ENCODE data around the gene CCDC102A.

The CCDC102A gene

DNA sequence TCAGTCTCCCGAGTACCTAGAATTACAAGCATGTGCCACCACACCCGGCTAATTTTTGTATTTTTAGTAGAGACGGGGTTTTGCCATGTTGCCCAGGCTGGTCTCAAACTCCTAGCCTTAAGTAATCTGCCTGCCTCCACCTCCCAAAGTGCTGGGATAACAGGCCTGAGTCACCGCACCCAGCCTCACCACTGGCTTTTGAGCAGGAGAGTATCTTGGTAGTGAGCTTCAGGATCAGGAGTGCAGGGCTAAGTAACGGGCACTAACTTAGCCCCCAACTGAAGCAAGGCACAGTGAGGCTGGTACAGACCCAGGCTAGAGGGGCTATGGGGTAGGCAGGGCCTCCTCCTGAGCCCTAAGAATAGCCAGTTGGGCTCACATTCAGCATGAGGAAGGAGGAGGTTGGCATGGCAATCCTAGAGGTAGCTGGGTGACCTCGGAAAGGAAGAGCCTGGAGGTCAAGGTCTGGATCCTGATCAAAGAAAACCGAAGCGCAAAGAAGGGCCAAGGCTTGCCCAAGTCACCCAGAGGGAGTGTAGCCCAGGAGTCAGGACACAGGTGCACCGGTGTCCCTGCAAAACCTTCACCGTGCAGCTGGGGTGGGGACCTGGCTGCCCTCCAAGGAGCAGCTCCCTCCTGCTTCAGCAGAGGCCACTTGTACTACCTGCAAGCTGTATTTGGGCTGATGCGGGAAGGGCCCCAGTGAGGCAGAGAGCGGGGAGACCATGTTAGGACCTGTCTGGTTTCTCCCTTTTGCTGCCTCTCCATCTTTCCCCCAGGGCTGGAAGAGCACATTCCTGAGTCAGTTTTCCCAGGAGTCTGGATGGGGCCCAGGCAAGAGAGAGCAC, 4.8 kb upstream of the CCDC102A start:
- Mint-ChIP-seq H3K36me3 (ENCODE audit: low read depth) (no peaks in the 10 kb centered on the region), H3K4me3 (no peak overlapping the region), H3K27ac (no peak overlapping the region), H3K4me1 (peaks cover 8% of the 10 kb centered on the region), H3K27me3 (ENCODE audit: low read depth) (peaks cover 5% of the 10 kb centered on the region), H3K9me3 (no peaks in the 10 kb centered on the region)
- no peak for TF ChIP-seq CTCF (IDR thresholded peaks at IDR 0.05; ENCODE audit: unreplicated experiment in 3 of 3)

DNA sequence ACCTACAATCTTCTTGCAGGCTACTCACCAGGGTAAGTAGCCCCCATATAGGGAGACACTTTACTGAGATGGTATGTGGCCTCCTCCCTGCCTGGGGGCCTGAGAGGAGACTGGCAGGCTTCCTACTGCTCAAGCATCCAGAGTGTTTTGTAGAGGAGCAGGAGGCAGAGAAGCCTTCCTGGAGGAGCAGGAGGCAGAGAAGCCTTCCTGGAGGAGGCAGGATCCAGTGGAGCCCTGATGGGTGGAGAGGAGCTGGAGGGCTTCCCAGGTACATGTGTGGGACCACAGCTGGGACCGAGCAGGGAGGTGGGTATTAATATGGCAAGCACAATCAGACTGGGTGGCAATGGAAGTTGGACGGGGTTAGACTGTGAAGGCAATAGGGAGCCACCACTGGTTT, 4.0 kb upstream of the CCDC102A start:
- Mint-ChIP-seq H3K4me3 (no peak overlapping the region), H3K36me3 (ENCODE audit: low read depth) (no peaks in the 10 kb centered on the region), H3K9me3 (no peaks in the 10 kb centered on the region), H3K27ac (no peak overlapping the region), H3K4me1 (peaks cover 8% of the 10 kb centered on the region), H3K27me3 (ENCODE audit: low read depth) (peaks cover 5% of the 10 kb centered on the region)
- TF ChIP-seq CTCF (IDR thresholded peaks at IDR 0.05; ENCODE audit: unreplicated experiment in 3 of 3) = no peak

DNA sequence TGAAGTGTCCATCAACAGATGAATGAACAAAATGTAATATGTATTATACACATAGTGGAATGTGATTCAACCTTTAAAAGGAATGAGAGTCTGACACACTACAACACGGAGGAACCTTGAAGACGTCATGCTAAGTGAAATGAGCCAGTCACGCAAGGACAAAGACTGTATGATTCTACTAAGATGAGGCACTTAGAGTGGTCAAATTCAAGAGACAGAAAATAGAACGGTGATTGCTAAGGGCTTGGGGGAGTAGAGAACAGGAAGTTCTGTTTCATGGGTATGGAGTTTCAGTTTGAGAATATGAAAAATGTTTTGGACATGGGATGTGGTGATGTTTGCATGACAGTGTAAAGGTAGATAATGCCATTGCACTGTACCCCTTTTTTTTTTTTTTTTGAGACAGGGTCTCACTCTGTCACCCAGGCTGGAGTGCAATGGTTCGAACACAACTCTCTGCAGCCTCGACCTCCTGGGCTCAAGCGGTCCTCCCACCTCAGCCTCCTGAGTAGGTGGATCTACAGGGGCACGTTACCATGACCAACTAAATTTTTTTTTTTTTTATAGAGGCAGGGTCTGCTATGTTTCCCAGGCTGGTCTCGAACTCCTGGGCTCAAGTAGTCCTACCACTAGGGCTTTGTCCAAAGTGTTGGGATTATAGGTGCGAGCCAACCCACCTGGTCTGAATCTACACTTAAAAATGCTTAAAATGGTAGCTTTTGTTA, 2.9 kb upstream of the CCDC102A start:
- Mint-ChIP-seq H3K27me3 (ENCODE audit: low read depth) (peaks cover 5% of the 10 kb centered on the region), H3K4me3 (no peak overlapping the region), H3K4me1 (peaks cover 14% of the 10 kb centered on the region), H3K27ac (no peak overlapping the region), H3K36me3 (ENCODE audit: low read depth) (no peaks in the 10 kb centered on the region), H3K9me3 (no peaks in the 10 kb centered on the region)
- TF ChIP-seq CTCF (IDR thresholded peaks at IDR 0.05; ENCODE audit: unreplicated experiment in 3 of 3) = no peak

- peaks cover 5% of the 10 kb centered on the region for H3K27me3 Mint-ChIP-seq (ENCODE audit: low read depth)
- no peak for TF ChIP-seq CTCF (IDR thresholded peaks at IDR 0.05; ENCODE audit: unreplicated experiment in 3 of 3)
- no peaks in the 10 kb centered on the region for H3K9me3 Mint-ChIP-seq
- peak overlapping the region; percentile 80 to 92 (median 85) for H3K27ac Mint-ChIP-seq
- H3K4me1 Mint-ChIP-seq = peaks cover 23% of the 10 kb centered on the region
- peak overlapping the region; percentile 74 to 84 (median 82) for H3K4me3 Mint-ChIP-seq
- no peaks in the 10 kb centered on the region for H3K36me3 Mint-ChIP-seq (ENCODE audit: low read depth)
These were observed 1.9 kb upstream of the CCDC102A start for GRCh38 chr16:57538235-57538721.

DNA sequence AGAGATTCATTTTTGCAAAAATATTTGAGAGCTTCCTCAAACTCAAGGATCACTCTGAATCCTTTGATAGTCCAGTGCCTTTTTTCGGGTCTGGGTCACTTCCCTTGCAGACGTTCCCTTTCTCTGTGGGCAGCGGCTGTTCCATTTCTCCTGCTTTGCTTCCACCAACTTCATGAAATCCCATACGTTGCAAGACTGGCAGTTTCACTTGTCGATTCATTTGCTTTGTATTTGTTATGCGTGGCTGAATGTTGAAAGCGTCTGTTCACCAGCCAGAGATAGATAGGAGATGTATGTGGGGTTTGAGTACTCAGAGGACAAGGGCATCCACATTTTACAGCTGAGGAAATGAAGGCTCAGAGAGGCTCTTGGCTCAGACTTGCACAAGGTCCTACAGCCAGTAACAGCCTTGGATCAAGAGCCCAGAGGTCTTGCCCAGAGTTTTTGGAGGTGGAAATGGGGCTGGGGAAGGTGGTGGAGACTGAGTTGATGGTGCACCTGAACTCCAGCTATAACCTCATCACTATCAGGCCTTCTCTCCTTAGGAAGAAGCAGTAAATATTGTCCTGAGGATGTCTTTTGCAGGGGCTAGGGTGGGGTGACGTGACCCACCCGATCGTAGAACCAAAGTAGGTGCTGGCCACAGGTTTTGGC, 1.3 kb upstream of the CCDC102A start:
- Mint-ChIP-seq H3K9me3 (no peaks in the 10 kb centered on the region), H3K27ac (peak overlapping the region; percentile 80 to 92 (median 85)), H3K4me1 (peaks cover 29% of the 10 kb centered on the region), H3K4me3 (peak overlapping the region; percentile 74 to 84 (median 82)), H3K36me3 (ENCODE audit: low read depth) (no peaks in the 10 kb centered on the region), H3K27me3 (ENCODE audit: low read depth) (peaks cover 5% of the 10 kb centered on the region)
- no peak for TF ChIP-seq CTCF (IDR thresholded peaks at IDR 0.05; ENCODE audit: unreplicated experiment in 3 of 3)

Measured in nephron (organoid).